Measurements from ENCODE around the gene MAP3K4. TPM values are rescaled to one million over a fixed set of nuclear protein-coding genes. Genes with fewer than 3 reads are reported as not detected.

The MAP3K4 gene
- total and polyA plus RNA-seq, 7 donors, result 4.6 to 79.2 (median 22.7) TPM

DNA sequence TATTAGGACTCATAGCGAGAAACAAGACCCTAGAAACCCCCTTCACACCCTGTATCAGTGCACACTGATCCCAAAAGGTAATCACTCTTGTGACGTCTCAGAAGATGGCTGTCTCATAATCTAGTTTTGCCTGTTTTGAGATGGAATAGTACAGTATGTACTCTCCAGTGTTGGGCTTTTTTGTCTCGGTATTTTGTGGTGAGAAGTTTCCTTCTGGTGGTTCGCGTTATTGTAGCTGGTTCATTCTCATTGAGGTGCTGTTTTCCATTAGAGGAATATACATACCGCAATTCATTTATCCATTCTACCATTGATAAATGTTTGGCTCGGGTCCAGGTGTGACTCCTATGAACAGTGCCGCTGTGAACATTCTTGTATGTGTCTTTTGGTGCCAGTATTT, 27.9 kb upstream of the MAP3K4 start:
- H3K4me3 ChIP-seq, result no peak overlapping the region
- H3K27me3 ChIP-seq, result no peaks in the 10 kb centered on the region
- TF ChIP-seq POLR2AphosphoS5 (IDR thresholded peaks at IDR 0.05) (no peak), POLR2A (IDR thresholded peaks at IDR 0.05) (no peak), EP300 (IDR thresholded peaks at IDR 0.05) (no peak)
- TF ChIP-seq, protein P1, sequence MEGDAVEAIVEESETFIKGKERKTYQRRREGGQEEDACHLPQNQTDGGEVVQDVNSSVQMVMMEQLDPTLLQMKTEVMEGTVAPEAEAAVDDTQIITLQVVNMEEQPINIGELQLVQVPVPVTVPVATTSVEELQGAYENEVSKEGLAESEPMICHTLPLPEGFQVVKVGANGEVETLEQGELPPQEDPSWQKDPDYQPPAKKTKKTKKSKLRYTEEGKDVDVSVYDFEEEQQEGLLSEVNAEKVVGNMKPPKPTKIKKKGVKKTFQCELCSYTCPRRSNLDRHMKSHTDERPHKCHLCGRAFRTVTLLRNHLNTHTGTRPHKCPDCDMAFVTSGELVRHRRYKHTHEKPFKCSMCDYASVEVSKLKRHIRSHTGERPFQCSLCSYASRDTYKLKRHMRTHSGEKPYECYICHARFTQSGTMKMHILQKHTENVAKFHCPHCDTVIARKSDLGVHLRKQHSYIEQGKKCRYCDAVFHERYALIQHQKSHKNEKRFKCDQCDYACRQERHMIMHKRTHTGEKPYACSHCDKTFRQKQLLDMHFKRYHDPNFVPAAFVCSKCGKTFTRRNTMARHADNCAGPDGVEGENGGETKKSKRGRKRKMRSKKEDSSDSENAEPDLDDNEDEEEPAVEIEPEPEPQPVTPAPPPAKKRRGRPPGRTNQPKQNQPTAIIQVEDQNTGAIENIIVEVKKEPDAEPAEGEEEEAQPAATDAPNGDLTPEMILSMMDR (IDR thresholded peaks at IDR 0.05), result no peak
- no peaks in the 10 kb centered on the region for H3K36me3 ChIP-seq
- WGBS, 2 donors, result 83 to 85% methylated on average over 8 of the region's 8 CpGs
- H3K4me1 ChIP-seq, result no peaks in the 10 kb centered on the region
- DNase-seq, result no peak
- H3K9me3 ChIP-seq, result no peaks in the 10 kb centered on the region
- H3K27ac ChIP-seq, result no peak overlapping the region
- intact Hi-C loops (cut with DNase I), result no loop called here

DNA sequence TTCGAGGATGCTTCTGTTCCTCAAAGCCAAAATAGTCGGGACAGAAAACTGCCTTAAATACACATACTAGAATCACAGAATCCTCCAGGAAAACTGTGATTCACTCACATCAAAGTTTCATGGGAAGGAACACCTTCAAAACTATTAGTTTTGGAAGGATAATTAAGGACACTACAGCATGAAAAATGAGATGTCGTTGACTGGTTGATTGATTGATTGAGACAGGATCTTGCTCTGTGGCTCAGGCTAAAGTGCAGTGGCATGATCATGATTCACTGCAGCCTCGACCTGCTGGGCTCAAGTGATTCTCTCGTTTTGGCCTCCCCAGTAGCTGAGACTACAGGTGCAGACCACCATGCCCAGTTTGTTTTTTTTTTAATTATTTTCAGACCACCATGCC, 25.7 kb upstream of the MAP3K4 start:
- Histone ChIP-seq H3K36me3 (no peaks in the 10 kb centered on the region), H3K4me1 (no peaks in the 10 kb centered on the region), H3K4me3 (no peak overlapping the region), H3K27ac (no peak overlapping the region), H3K9me3 (no peaks in the 10 kb centered on the region), H3K27me3 (no peaks in the 10 kb centered on the region)
- WGBS, 2 donors, result 65 to 77% methylated on average over 5 of the region's 5 CpGs
- TF ChIP-seq POLR2AphosphoS5 (IDR thresholded peaks at IDR 0.05) (no peak), EP300 (IDR thresholded peaks at IDR 0.05) (no peak), POLR2A (IDR thresholded peaks at IDR 0.05) (no peak)
- TF ChIP-seq, protein P1 (IDR thresholded peaks at IDR 0.05), result no peak
- intact Hi-C loops (cut with DNase I), result no loop called here
- no peak for DNase-seq

DNA sequence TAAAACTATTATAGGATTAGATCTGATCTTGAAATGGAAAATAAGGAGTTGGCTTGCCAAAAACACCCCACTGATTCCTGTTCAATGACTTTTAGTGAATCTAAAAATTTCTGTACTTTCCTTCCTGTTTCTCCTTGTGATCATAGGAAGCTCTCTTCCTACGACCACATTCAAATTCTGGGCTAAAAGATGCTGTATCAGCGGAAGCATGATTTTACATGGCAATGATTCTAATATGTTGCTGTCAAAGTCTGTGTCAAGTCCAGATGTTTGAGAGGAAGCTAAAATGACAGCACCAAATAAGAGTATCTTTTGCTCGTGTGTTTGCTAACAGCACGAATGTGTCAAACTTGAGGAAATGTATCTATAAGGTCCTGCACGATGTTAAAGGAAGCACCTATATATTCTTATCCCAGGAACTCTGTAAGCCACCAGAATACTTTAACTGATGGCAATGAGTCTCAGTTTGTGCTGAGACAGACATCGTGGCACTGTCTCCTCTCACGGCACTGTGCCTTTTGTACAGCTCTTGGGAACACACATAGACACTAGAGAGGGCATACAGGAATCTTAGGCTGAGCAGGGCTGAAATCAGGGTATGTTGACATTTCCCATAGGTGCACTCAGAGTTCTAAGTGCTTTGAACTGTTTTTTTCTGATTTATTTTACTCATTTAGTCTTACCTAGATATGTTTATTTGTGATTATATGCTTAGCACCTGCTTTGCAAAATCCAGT, 24.9 kb upstream of the MAP3K4 start:
- no peaks in the 10 kb centered on the region for H3K27me3 ChIP-seq
- no peak overlapping the region for H3K27ac ChIP-seq
- 77 to 81% methylated on average over 7 of the region's 7 CpGs for WGBS, 2 donors
- H3K4me3 ChIP-seq, result no peak overlapping the region
- no peak for DNase-seq
- TF ChIP-seq, protein P1 (IDR thresholded peaks at IDR 0.05), result no peak
- no peak for TF ChIP-seq POLR2AphosphoS5 (IDR thresholded peaks at IDR 0.05)
- TF ChIP-seq EP300 (IDR thresholded peaks at IDR 0.05), result no peak
- no peak for TF ChIP-seq POLR2A (IDR thresholded peaks at IDR 0.05)
- intact Hi-C loops (cut with DNase I), result no loop called here
- no peaks in the 10 kb centered on the region for H3K4me1 ChIP-seq
- no peaks in the 10 kb centered on the region for H3K36me3 ChIP-seq
- no peaks in the 10 kb centered on the region for H3K9me3 ChIP-seq

DNA sequence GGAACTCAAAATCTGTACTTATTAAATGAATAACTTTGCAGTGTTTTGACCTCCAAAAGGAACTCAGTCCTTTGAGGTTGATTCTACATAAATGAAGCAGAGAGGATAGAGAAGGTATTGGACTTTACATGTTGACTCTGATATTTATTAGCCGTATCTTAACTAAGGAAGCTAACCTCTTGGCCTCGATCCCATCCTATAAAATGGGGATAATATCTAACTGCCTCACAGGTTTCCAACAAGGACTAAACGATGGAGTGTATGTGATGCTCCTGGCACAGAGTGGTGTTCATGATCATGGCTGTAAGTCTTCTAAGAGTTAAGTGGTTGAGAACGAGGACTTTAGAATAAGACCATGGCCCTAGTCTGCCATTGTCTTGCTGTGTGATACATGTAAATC, 24.2 kb upstream of the MAP3K4 start:
- no peaks in the 10 kb centered on the region for H3K4me1 ChIP-seq
- TF ChIP-seq, protein P1 (IDR thresholded peaks at IDR 0.05), result no peak
- TF ChIP-seq EP300 (IDR thresholded peaks at IDR 0.05) (no peak), POLR2AphosphoS5 (IDR thresholded peaks at IDR 0.05) (no peak), POLR2A (IDR thresholded peaks at IDR 0.05) (no peak)

GRCh38 chr6:160967833-160968232, 23.7 kb upstream of the MAP3K4 start:
- Histone ChIP-seq H3K9me3 (no peaks in the 10 kb centered on the region), H3K36me3 (no peaks in the 10 kb centered on the region), H3K27me3 (no peaks in the 10 kb centered on the region), H3K4me1 (no peaks in the 10 kb centered on the region), H3K4me3 (no peak overlapping the region), H3K27ac (no peak overlapping the region)
- intact Hi-C loops (cut with DNase I), result no loop called here
- TF ChIP-seq EP300 (IDR thresholded peaks at IDR 0.05) (no peak), POLR2AphosphoS5 (IDR thresholded peaks at IDR 0.05) (no peak), POLR2A (IDR thresholded peaks at IDR 0.05) (no peak)
- TF ChIP-seq, protein P1 (IDR thresholded peaks at IDR 0.05), result no peak
- WGBS, 2 donors, result 17 to 23% methylated on average over 1 of the region's 1 CpG
- no peak for DNase-seq

More for the DNA sequence above, 24.2 kb upstream of the MAP3K4 start:
- Histone ChIP-seq H3K36me3 (no peaks in the 10 kb centered on the region), H3K27me3 (no peaks in the 10 kb centered on the region), H3K27ac (no peak overlapping the region), H3K4me3 (no peak overlapping the region), H3K9me3 (no peaks in the 10 kb centered on the region)
- 67 to 80% methylated on average over 4 of the region's 4 CpGs for whole genome bisulfite sequencing, 2 donors
- DNase-seq, result no peak
- intact Hi-C loops (cut with DNase I), result no loop called here

Measured in sigmoid colon (tissue), 7 donors.